Mesendoderm (in vitro differentiated cells): ENCODE measurements around the gene CCDC192.

Experiments
- DNase-seq: peaks from one replicate; pipeline ENCODE4 v3.0.0; 2013
- H2AK5ac ChIP-seq: 2 replicates; pipeline ENCODE4 v1.6.1; 2013; ENCODE audit warnings: low read length, inconsistent platforms
- H2BK120ac ChIP-seq: 2 replicates; pipeline ENCODE4 v1.6.1; 2013; ENCODE audit warnings: low read depth, mild to moderate bottlenecking, low read length, moderate library complexity, mixed read lengths
- H2BK15ac ChIP-seq: replicated peaks from 2 replicates; pipeline ENCODE4 v1.6.1; 2013; ENCODE audit warnings: low read depth, mild to moderate bottlenecking, moderate library complexity
- H2BK5ac ChIP-seq: 2 replicates; pipeline ENCODE4 v1.6.1; 2013; ENCODE audit warnings: low read length, inconsistent platforms
- H3K18ac ChIP-seq: 2 replicates; pipeline ENCODE4 v1.6.1; 2013; ENCODE audit warnings: mild to moderate bottlenecking, low read length, mixed read lengths
- H3K23ac ChIP-seq: one replicate; pipeline ENCODE4 v1.6.1; 2013; ENCODE audit warnings: low read length
- H3K27ac ChIP-seq: 2 replicates; pipeline ENCODE4 v1.5.1; 2013; ENCODE audit warnings: low read depth, mild to moderate bottlenecking, inconsistent platforms, low read length, moderate library complexity
- H3K27me3 ChIP-seq: 2 replicates; pipeline ENCODE4 v1.6.1; 2013; ENCODE audit warnings: low read length, control low read depth, mild to moderate bottlenecking, inconsistent platforms; ENCODE audit not compliant: insufficient read depth, poor library complexity
- H3K36me3 ChIP-seq: 2 replicates; pipeline ENCODE4 v1.6.1; 2013; ENCODE audit warnings: low read length, inconsistent platforms; ENCODE audit not compliant: control insufficient read depth, insufficient read depth
- H3K4ac ChIP-seq: one replicate; pipeline ENCODE4 v1.6.1; 2013; ENCODE audit warnings: low read depth, mild to moderate bottlenecking, low read length, moderate library complexity
- H3K4me1 ChIP-seq: 2 replicates; pipeline ENCODE4 v1.6.1; 2013; ENCODE audit warnings: low read depth, low read length, inconsistent platforms; ENCODE audit not compliant: control insufficient read depth
- H3K4me2 ChIP-seq: 2 replicates; pipeline ENCODE4 v1.6.1; 2013; ENCODE audit warnings: low read length
- H3K4me3 ChIP-seq: 2 replicates; pipeline ENCODE4 v1.5.1; 2013; ENCODE audit warnings: mild to moderate bottlenecking, low read length
- H3K56ac ChIP-seq: one replicate; pipeline ENCODE4 v1.6.1; 2013; ENCODE audit warnings: low read length
- H3K79me1 ChIP-seq: 2 replicates; pipeline ENCODE4 v1.6.1; 2013; ENCODE audit warnings: low read length, inconsistent platforms
- H3K79me2 ChIP-seq: 2 replicates; pipeline ENCODE4 v1.6.1; 2013; ENCODE audit warnings: mild to moderate bottlenecking, low read length; ENCODE audit not compliant: control insufficient read depth, insufficient read depth
- H3K9ac ChIP-seq: 2 replicates; pipeline ENCODE4 v1.6.1; 2013; ENCODE audit warnings: low read length, inconsistent platforms
- H4K5ac ChIP-seq: one replicate; pipeline ENCODE4 v1.6.1; 2013; ENCODE audit warnings: low read length
- H4K8ac ChIP-seq: one replicate; pipeline ENCODE4 v1.6.1; 2013; ENCODE audit warnings: low read depth, mild to moderate bottlenecking, control low read depth, low read length, moderate library complexity
- WGBS: extraction: QIAGEN DNeasy Blood & Tissue Kit; methylation state at CpG from one replicate; pipeline ENCODE4 v1.1.7; 2013; ENCODE audit warnings: low lambda C conversion rate, missing lambda C conversion rate; ENCODE audit not compliant: insufficient coverage; ENCODE audit errors: extremely low coverage; 5-methylcytosine and 5-hydroxymethylcytosine counted together

The CCDC192 gene

GRCh38 chr5:127863610-127864395 lies 160.6 kb downstream of the CCDC192 start:
- H3K56ac ChIP-seq, result no peak overlapping the region
- H3K18ac ChIP-seq, result no peak overlapping the region
- WGBS, result no CpG with 5 or more reads among the region's 7 CpGs
- H4K8ac ChIP-seq, result no peak overlapping the region
- H3K79me2 ChIP-seq, result no peaks in the 10 kb centered on the region
- H4K5ac ChIP-seq, result no peak overlapping the region
- H3K27me3 ChIP-seq, result no peaks in the 10 kb centered on the region
- H2BK120ac ChIP-seq, result no peak overlapping the region
- H3K79me1 ChIP-seq, result no peaks in the 10 kb centered on the region
- H2BK5ac ChIP-seq, result no peak overlapping the region
- H3K4me2 ChIP-seq, result no peak overlapping the region
- H3K36me3 ChIP-seq, result no peaks in the 10 kb centered on the region
- no peak overlapping the region for H3K23ac ChIP-seq
- H2AK5ac ChIP-seq, result no peak overlapping the region
- no peak overlapping the region for H3K9ac ChIP-seq
- no peaks in the 10 kb centered on the region for H3K4me1 ChIP-seq
- no peak overlapping the region for H3K4me3 ChIP-seq
- no peak for DNase-seq
- no peak overlapping the region for H2BK15ac ChIP-seq
- H3K4ac ChIP-seq, result no peak overlapping the region
- H3K27ac ChIP-seq, result no peak overlapping the region

- no peak overlapping the region for H3K23ac ChIP-seq
- no peak overlapping the region for H3K4me3 ChIP-seq
- no peaks in the 10 kb centered on the region for H3K4me1 ChIP-seq
- no peaks in the 10 kb centered on the region for H3K36me3 ChIP-seq
- H2BK15ac ChIP-seq, result no peak overlapping the region
- DNase-seq, result no peak
- H3K27ac ChIP-seq, result no peak overlapping the region
- no peak overlapping the region for H2BK120ac ChIP-seq
- H3K4me2 ChIP-seq, result no peak overlapping the region
- no peak overlapping the region for H4K8ac ChIP-seq
- no peak overlapping the region for H3K56ac ChIP-seq
- no peak overlapping the region for H3K18ac ChIP-seq
- no peak overlapping the region for H3K9ac ChIP-seq
- no peak overlapping the region for H2AK5ac ChIP-seq
- no peak overlapping the region for H2BK5ac ChIP-seq
- H3K79me2 ChIP-seq, result no peaks in the 10 kb centered on the region
- no peaks in the 10 kb centered on the region for H3K27me3 ChIP-seq
- H3K79me1 ChIP-seq, result no peaks in the 10 kb centered on the region
- no peak overlapping the region for H4K5ac ChIP-seq
- no peak overlapping the region for H3K4ac ChIP-seq
- WGBS, result no CpG with 5 or more reads among the region's 1 CpG
These were observed 161.3 kb downstream of the CCDC192 start for GRCh38 chr5:127864511-127864910.

- no peaks in the 10 kb centered on the region for H3K4me1 ChIP-seq
- H2BK120ac ChIP-seq, result no peak overlapping the region
- H3K79me2 ChIP-seq, result no peaks in the 10 kb centered on the region
- no peak overlapping the region for H3K4ac ChIP-seq
- no peaks in the 10 kb centered on the region for H3K36me3 ChIP-seq
- H3K56ac ChIP-seq, result no peak overlapping the region
- no peak overlapping the region for H2BK5ac ChIP-seq
- no peak for DNase-seq
- no peak overlapping the region for H3K4me2 ChIP-seq
- no peak overlapping the region for H3K23ac ChIP-seq
- no peak overlapping the region for H3K18ac ChIP-seq
- H3K4me3 ChIP-seq, result no peak overlapping the region
- no peaks in the 10 kb centered on the region for H3K27me3 ChIP-seq
- H3K9ac ChIP-seq, result no peak overlapping the region
- no peak overlapping the region for H4K8ac ChIP-seq
- H3K79me1 ChIP-seq, result no peaks in the 10 kb centered on the region
- no peak overlapping the region for H2BK15ac ChIP-seq
- no peak overlapping the region for H2AK5ac ChIP-seq
- H3K27ac ChIP-seq, result no peak overlapping the region
- no CpG with 5 or more reads among the region's 1 CpG for WGBS
- no peak overlapping the region for H4K5ac ChIP-seq
These were observed 162.1 kb downstream of the CCDC192 start for GRCh38 chr5:127865273-127865672.

GRCh38 chr5:127867022-127867783 lies 164.0 kb downstream of the CCDC192 start:
- no peak overlapping the region for H3K4me3 ChIP-seq
- no peak overlapping the region for H2BK5ac ChIP-seq
- H3K79me1 ChIP-seq, result no peaks in the 10 kb centered on the region
- WGBS, result no CpG with 5 or more reads among the region's 6 CpGs
- no peak overlapping the region for H3K56ac ChIP-seq
- no peak for DNase-seq
- no peak overlapping the region for H3K23ac ChIP-seq
- H4K8ac ChIP-seq, result no peak overlapping the region
- H4K5ac ChIP-seq, result no peak overlapping the region
- H3K27me3 ChIP-seq, result no peaks in the 10 kb centered on the region
- no peak overlapping the region for H3K27ac ChIP-seq
- no peak overlapping the region for H3K4me2 ChIP-seq
- H3K4ac ChIP-seq, result no peak overlapping the region
- no peaks in the 10 kb centered on the region for H3K4me1 ChIP-seq
- H2AK5ac ChIP-seq, result no peak overlapping the region
- H3K9ac ChIP-seq, result no peak overlapping the region
- H3K79me2 ChIP-seq, result no peaks in the 10 kb centered on the region
- no peaks in the 10 kb centered on the region for H3K36me3 ChIP-seq
- no peak overlapping the region for H2BK120ac ChIP-seq
- H3K18ac ChIP-seq, result no peak overlapping the region
- H2BK15ac ChIP-seq, result no peak overlapping the region

GRCh38 chr5:127870914-127871313 lies 167.7 kb downstream of the CCDC192 start:
- no peak overlapping the region for H3K4me2 ChIP-seq
- no peak overlapping the region for H2BK5ac ChIP-seq
- H4K8ac ChIP-seq, result no peak overlapping the region
- H3K27me3 ChIP-seq, result no peaks in the 10 kb centered on the region
- no peak overlapping the region for H2BK15ac ChIP-seq
- H3K4ac ChIP-seq, result no peak overlapping the region
- no peak overlapping the region for H3K27ac ChIP-seq
- WGBS, result no CpG with 5 or more reads among the region's 4 CpGs
- H2BK120ac ChIP-seq, result no peak overlapping the region
- no peak overlapping the region for H3K18ac ChIP-seq
- no peak overlapping the region for H3K56ac ChIP-seq
- no peak overlapping the region for H3K23ac ChIP-seq
- H3K79me1 ChIP-seq, result no peaks in the 10 kb centered on the region
- H4K5ac ChIP-seq, result no peak overlapping the region
- no peak overlapping the region for H3K4me3 ChIP-seq
- no peaks in the 10 kb centered on the region for H3K4me1 ChIP-seq
- no peak overlapping the region for H2AK5ac ChIP-seq
- H3K9ac ChIP-seq, result no peak overlapping the region
- no peak for DNase-seq
- no peaks in the 10 kb centered on the region for H3K36me3 ChIP-seq
- no peaks in the 10 kb centered on the region for H3K79me2 ChIP-seq
